HG03066 (cell line): ENCODE results near the gene RNF175.
"Not testable (repeated sequence)": the region's sequence is repeated elsewhere in the genome, so short reads cannot be mapped to it uniquely, and the experiment has no call there.

ENCODE experiments used
- ATAC-seq: cut with Tn5 transposase; IDR thresholded peaks from one replicate; pipeline ENCODE4 v1.9.1; 2021; ENCODE audit warnings: low read depth; ENCODE audit not compliant: unreplicated experiment

The RNF175 gene

DNA sequence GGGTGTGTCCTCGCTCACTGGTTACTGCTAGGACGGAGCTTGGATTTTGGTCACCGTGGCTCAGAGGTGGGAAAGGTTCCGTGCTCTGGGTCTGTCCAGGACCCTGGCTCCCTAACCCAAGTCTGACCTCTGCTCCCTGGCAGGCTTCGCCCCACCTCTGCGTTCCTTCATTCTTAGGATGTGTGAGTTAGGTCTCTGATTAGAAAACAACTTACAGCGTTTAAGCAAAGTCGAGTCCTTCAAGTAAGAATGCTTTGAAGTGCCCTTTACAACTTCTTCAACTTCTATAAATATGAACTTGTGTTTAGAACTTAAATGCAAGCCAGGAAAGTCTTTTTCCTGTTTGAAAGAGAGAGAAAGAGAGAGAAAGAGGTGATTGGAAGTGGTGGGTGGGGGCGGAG, 74.9 kb downstream of the RNF175 start:
- ATAC-seq: no peak

- ATAC-seq: peak; percentile 83
Observed at GRCh38 chr4:153684182-153684970, 75.4 kb downstream of the RNF175 start, which contains the start of gene TLR2. TSS of gene TLR2 (plus strand) at chr4:153684280. CDS start at chr4:153702908, 18,628 bp downstream.

DNA sequence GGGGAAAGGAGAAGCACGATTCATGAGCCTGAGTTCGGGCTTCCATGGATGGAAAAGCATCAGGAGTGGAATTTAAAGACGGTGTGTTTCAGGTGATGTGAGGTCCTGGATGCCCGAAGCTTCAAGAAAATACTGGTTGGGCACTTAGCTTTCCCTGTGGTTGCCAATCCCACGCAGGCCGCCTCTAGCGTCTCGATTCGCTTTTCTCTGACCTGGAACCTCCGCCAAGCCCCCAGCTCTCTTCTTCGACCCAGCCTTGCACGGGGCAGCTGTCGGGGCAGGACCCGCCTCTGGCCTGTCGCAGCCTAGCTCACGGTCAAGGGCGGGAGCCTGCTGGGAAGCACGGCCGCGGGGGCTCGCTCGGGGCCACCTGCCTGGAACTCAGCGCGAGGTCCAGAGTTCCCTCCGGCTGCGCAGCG, 76.1 kb downstream of the RNF175 start:
- no peak for ATAC-seq

DNA sequence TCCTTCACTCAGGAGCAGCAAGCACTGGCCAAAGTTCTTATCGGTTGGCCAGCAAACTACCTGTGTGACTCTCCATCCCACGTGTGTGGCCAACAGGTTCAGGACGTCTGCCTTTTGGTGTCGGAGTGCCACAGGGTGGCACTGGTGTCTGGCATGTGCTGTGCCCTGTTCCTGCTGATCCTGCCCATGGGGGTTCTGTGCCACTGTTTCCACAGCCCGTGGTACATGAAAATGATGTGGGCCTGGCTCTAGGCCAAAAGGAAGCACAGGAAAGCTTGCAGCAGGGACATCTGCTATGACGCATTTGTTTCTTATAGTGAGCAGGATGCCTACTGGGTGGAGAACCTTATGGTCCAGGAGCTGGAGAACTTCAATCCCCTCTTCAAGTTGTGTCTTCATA, 80.3 kb downstream of the RNF175 start:
- ATAC-seq: no peak

DNA sequence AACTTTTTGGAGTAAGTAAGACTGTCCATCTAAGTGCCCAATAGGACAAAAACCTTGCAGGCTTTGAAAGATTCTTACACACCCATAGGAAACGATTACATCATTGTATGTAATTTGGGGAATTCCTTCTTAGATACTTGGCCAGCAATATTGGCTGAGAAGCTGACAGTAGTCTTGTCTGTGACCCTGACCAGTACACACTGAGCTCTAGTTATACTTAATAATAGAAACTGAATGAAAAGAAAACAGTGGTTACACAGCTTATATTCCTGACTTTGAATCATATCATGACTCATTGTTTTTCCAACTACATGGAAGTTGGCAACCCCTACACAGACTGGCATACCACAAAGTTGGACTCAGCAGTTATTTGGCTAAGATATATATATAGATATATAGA, 82.8 kb downstream of the RNF175 start:
- ATAC-seq: no peak

GRCh38 chr4:153676486-153676885, 83.3 kb downstream of the RNF175 start:
- no peak for ATAC-seq

DNA sequence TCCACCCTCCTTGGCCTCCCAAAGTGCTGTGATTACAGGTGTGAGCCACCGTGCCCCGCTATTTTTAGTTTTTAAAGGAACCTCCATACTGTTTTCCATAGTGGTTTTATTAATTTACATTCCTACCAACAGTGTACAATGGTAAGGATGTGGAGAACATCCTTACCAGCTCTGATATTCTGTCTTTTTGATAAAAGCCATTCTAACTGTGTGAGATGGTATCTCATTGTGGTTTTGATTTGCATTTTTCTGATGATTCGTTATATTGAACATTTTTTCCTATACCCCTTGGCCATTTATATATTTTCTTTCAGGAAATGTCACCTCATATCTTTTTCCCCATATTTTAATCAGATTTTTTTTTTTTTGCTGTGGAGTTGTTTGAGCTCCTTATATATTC, 90.0 kb downstream of the RNF175 start:
- no peak for ATAC-seq

DNA sequence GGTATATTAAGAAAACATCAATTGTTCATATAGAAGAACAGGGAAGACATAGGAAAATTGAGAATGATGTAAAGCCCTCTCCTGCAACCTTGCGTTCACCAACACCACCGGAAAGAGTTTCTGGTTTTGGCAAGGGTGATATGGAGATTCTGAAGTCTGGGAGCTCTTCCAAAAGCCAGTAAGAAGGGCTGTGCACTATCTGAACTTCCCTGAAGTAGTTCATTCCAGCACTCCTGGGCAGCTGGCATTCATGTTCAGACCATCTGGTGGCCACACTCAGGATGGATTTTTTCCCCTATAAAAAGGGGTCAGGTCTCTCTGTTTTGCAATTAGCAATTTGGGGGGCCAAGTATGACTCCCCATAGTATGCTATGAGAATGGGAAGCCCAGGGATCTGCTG, 91.2 kb downstream of the RNF175 start:
- ATAC-seq: no peak

GRCh38 chr4:153666505-153666904, 93.3 kb downstream of the RNF175 start:
- not testable (repeated sequence) for ATAC-seq

GRCh38 chr4:153663667-153664066, 96.2 kb downstream of the RNF175 start:
- ATAC-seq: no peak

- ATAC-seq: no peak
Observed at GRCh38 chr4:153661908-153662307, 97.9 kb downstream of the RNF175 start.

DNA sequence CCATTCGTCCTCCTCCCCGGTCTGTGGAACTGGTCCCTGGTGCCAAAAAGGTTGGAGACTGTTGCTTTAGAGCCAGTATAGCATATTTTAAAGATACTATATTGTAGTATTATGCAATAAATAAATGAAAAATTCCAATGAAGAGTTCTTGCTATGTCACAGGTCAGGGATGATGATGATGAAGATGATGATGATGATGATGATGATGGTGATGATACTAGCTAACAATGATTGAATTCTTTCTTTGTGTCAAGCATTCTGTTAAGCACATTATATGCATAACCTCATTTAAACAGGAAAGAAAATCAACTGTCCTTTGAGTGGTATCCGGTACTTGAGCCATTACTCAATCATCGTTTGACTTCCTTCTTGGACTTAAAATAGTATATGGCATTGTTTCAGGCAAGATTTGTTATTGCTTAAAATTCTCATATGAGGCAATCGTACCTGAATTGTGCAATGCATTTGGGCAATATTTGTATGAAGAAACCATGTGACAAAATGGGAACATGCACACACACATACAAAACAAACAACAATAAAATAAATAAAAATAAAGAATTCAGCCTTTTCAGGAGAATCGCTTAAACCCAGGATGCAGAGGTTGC, 98.5 kb downstream of the RNF175 start:
- no peak for ATAC-seq
